Trophoblast cell (in vitro differentiated cells and primary cell): ENCODE results near the gene DAZAP1.
A peak's percentile ranks its signal among the peaks of the same experiment; 100 is the strongest.

Source experiments
- DNase-seq, 2 donors: peaks; one replicate each; pipeline ENCODE4 v3.0.0-alpha.2; 2016
- H2AFZ ChIP-seq: 2 replicates; pipeline ENCODE4 v1.6.1; 2013; ENCODE audit warnings: low read length, moderate library complexity, mild to moderate bottlenecking; ENCODE audit not compliant: insufficient read depth, poor library complexity
- H2AK5ac ChIP-seq: 2 replicates; pipeline ENCODE4 v1.6.1; 2013; ENCODE audit warnings: mild to moderate bottlenecking, low read length
- H2BK120ac ChIP-seq: 2 replicates; pipeline ENCODE4 v1.6.1; 2013; ENCODE audit warnings: low read length, mild to moderate bottlenecking, moderate library complexity; ENCODE audit not compliant: insufficient read depth, poor library complexity
- H2BK12ac ChIP-seq: 2 replicates; pipeline ENCODE4 v1.6.1; 2013; ENCODE audit warnings: mild to moderate bottlenecking, low read length, moderate library complexity
- H2BK5ac ChIP-seq: 2 replicates; pipeline ENCODE4 v1.6.1; 2013; ENCODE audit warnings: low read length, low read depth, moderate library complexity, mild to moderate bottlenecking; ENCODE audit not compliant: poor library complexity
- H3K14ac ChIP-seq: 2 replicates; pipeline ENCODE4 v1.6.1; 2013; ENCODE audit warnings: mild to moderate bottlenecking, low read length
- H3K18ac ChIP-seq: 2 replicates; pipeline ENCODE4 v1.6.1; 2013; ENCODE audit warnings: mild to moderate bottlenecking, low read length
- H3K23ac ChIP-seq: 2 replicates; pipeline ENCODE4 v1.6.1; 2013; ENCODE audit warnings: low read length
- H3K27ac ChIP-seq: 2 replicates; pipeline ENCODE4 v1.5.1; 2013; ENCODE audit warnings: low read depth, mild to moderate bottlenecking, inconsistent platforms, low read length, moderate library complexity
- H3K27me3 ChIP-seq: 2 replicates; pipeline ENCODE4 v1.6.1; 2013; ENCODE audit warnings: inconsistent platforms, mild to moderate bottlenecking, low read length, moderate library complexity; ENCODE audit not compliant: insufficient read depth
- H3K36me3 ChIP-seq, 2 experiments: 1 replicate in 1 of 2; 2 replicates in 1 of 2; pipeline ENCODE4 v1.6.1; 2013; ENCODE audit warnings: low read length in 2 of 2, mild to moderate bottlenecking in 2 of 2, moderate library complexity in 1 of 2; ENCODE audit not compliant: insufficient read depth in 2 of 2, control insufficient read depth in 1 of 2
- H3K4ac ChIP-seq: 2 replicates; pipeline ENCODE4 v1.6.1; 2013; ENCODE audit warnings: low read depth, mild to moderate bottlenecking, low read length, moderate library complexity
- H3K4me1 ChIP-seq, 2 experiments: 1 replicate in 1 of 2; 2 replicates in 1 of 2; pipeline ENCODE4 v1.6.1; 2013; ENCODE audit warnings: low read length in 2 of 2, mild to moderate bottlenecking in 2 of 2, moderate library complexity in 1 of 2; ENCODE audit not compliant: insufficient read depth in 2 of 2, control insufficient read depth in 1 of 2
- H3K4me2 ChIP-seq: 2 replicates; pipeline ENCODE4 v1.6.1; 2013; ENCODE audit warnings: inconsistent platforms, mild to moderate bottlenecking, low read length, moderate library complexity
- H3K4me3 ChIP-seq: 2 replicates; pipeline ENCODE4 v1.5.1; 2013; ENCODE audit warnings: mild to moderate bottlenecking, low read depth, low read length, inconsistent platforms
- H3K79me1 ChIP-seq: one replicate; pipeline ENCODE4 v1.6.1; 2013; ENCODE audit warnings: low read length
- H3K79me2 ChIP-seq: 2 replicates; pipeline ENCODE4 v1.6.1; 2013; ENCODE audit warnings: low read length, mild to moderate bottlenecking; ENCODE audit not compliant: control insufficient read depth, insufficient read depth, poor library complexity
- H3K9ac ChIP-seq: 2 replicates; pipeline ENCODE4 v1.6.1; 2013; ENCODE audit warnings: mild to moderate bottlenecking, low read length
- H3K9me3 ChIP-seq: 2 replicates; pipeline ENCODE4 v1.6.1; 2013; ENCODE audit warnings: low read depth, mild to moderate bottlenecking, control low read depth, inconsistent platforms, low read length; ENCODE audit not compliant: insufficient read depth
- H4K12ac ChIP-seq: 2 replicates; pipeline ENCODE4 v1.6.1; 2013; ENCODE audit warnings: low read depth, mild to moderate bottlenecking, low read length, moderate library complexity
- H4K8ac ChIP-seq: 2 replicates; pipeline ENCODE4 v1.6.1; 2013; ENCODE audit warnings: low read depth, mild to moderate bottlenecking, low read length, moderate library complexity
- H4K91ac ChIP-seq: one replicate; pipeline ENCODE4 v1.6.1; 2013; ENCODE audit warnings: low read depth, mild to moderate bottlenecking, low read length, moderate library complexity
- WGBS: extraction: QIAGEN DNeasy Blood & Tissue Kit; methylation state at CpG from one replicate; pipeline ENCODE4 v1.1.7; 2013; ENCODE audit warnings: missing lambda C conversion rate; ENCODE audit not compliant: insufficient read length, insufficient coverage; ENCODE audit errors: extremely low coverage; 5-methylcytosine and 5-hydroxymethylcytosine counted together

DAZAP1 gene

GRCh38 chr19:1471010-1471514 is 63.7 kb downstream of the DAZAP1 start:
- no CpG with 5 or more reads among the region's 28 CpGs for WGBS
- Histone ChIP-seq H2AFZ (no peak overlapping the region), H3K36me3 (peaks cover 11 to 16% of the 10 kb centered on the region in 2 experiments), H3K27ac (no peak overlapping the region), H3K79me2 (no peaks in the 10 kb centered on the region), H3K4me1 (peaks cover 5 to 17% of the 10 kb centered on the region in 2 experiments), H3K27me3 (peaks cover 62% of the 10 kb centered on the region), H3K79me1 (no peaks in the 10 kb centered on the region), H3K18ac (no peak overlapping the region), H2AK5ac (no peak overlapping the region), H3K4me2 (peak overlapping the region; percentile 50), H4K91ac (no peak overlapping the region), H3K9me3 (peaks cover 21% of the 10 kb centered on the region), H3K14ac (no peak overlapping the region), H3K23ac (no peak overlapping the region), H2BK12ac (no peak overlapping the region), H2BK120ac (no peak overlapping the region), H2BK5ac (no peak overlapping the region), H3K4me3 (no peak overlapping the region), H4K12ac (no peak overlapping the region), H3K4ac (no peak overlapping the region), H4K8ac (no peak overlapping the region), H3K9ac (no peak overlapping the region)
- DNase-seq = peak in 1 of 2 donors; percentile 56

GRCh38 chr19:1471515-1472160 is 64.3 kb downstream of the DAZAP1 start:
- Histone ChIP-seq H3K9me3 (peaks cover 19% of the 10 kb centered on the region), H2BK12ac (no peak overlapping the region), H3K9ac (no peak overlapping the region), H3K4ac (no peak overlapping the region), H3K36me3 (peaks cover 11 to 19% of the 10 kb centered on the region in 2 experiments), H3K4me2 (no peak overlapping the region), H4K91ac (no peak overlapping the region), H3K27ac (no peak overlapping the region), H3K4me3 (no peak overlapping the region), H3K23ac (no peak overlapping the region), H4K8ac (no peak overlapping the region), H3K79me1 (no peaks in the 10 kb centered on the region), H3K18ac (no peak overlapping the region), H4K12ac (no peak overlapping the region), H2BK5ac (no peak overlapping the region), H2BK120ac (no peak overlapping the region), H3K14ac (no peak overlapping the region), H3K27me3 (peaks cover 56% of the 10 kb centered on the region), H3K4me1 (peaks cover 5 to 17% of the 10 kb centered on the region in 2 experiments), H2AK5ac (no peak overlapping the region), H2AFZ (no peak overlapping the region), H3K79me2 (no peaks in the 10 kb centered on the region)
- no peak for DNase-seq
- WGBS = no CpG with 5 or more reads among the region's 24 CpGs

- no peaks in the 10 kb centered on the region for H3K79me1 ChIP-seq
- no peak overlapping the region for H4K12ac ChIP-seq
- H2BK120ac ChIP-seq = no peak overlapping the region
- H3K23ac ChIP-seq = no peak overlapping the region
- no peak overlapping the region for H3K27ac ChIP-seq
- no peak for DNase-seq
- no peak overlapping the region for H2AK5ac ChIP-seq
- no peak overlapping the region for H3K4me3 ChIP-seq
- no peak overlapping the region for H3K4ac ChIP-seq
- H3K14ac ChIP-seq = no peak overlapping the region
- H3K9ac ChIP-seq = no peak overlapping the region
- no peak overlapping the region for H4K8ac ChIP-seq
- no peak overlapping the region for H3K4me2 ChIP-seq
- no peak overlapping the region for H2BK12ac ChIP-seq
- no peaks in the 10 kb centered on the region for H3K79me2 ChIP-seq
- peaks cover 48% of the 10 kb centered on the region for H3K27me3 ChIP-seq
- H3K36me3 ChIP-seq = peaks cover 11 to 23% of the 10 kb centered on the region in 2 experiments
- no peak overlapping the region for H2AFZ ChIP-seq
- H3K4me1 ChIP-seq = peaks cover 5 to 18% of the 10 kb centered on the region in 2 experiments
- H3K18ac ChIP-seq = no peak overlapping the region
- no CpG with 5 or more reads among the region's 44 CpGs for WGBS
- no peak overlapping the region for H4K91ac ChIP-seq
- no peak overlapping the region for H2BK5ac ChIP-seq
- peaks cover 15% of the 10 kb centered on the region for H3K9me3 ChIP-seq
Observed at GRCh38 chr19:1472231-1473084, 65.1 kb downstream of the DAZAP1 start.

- H4K91ac ChIP-seq = no peak overlapping the region
- H3K4me1 ChIP-seq = peaks cover 5 to 19% of the 10 kb centered on the region in 2 experiments
- H3K18ac ChIP-seq = no peak overlapping the region
- H4K8ac ChIP-seq = no peak overlapping the region
- H3K36me3 ChIP-seq = peaks cover 11 to 23% of the 10 kb centered on the region in 2 experiments
- no CpG with 5 or more reads among the region's 20 CpGs for WGBS
- H3K9ac ChIP-seq = no peak overlapping the region
- H3K79me2 ChIP-seq = no peaks in the 10 kb centered on the region
- H3K9me3 ChIP-seq = peaks cover 12% of the 10 kb centered on the region
- H2BK120ac ChIP-seq = no peak overlapping the region
- H3K4me2 ChIP-seq = no peak overlapping the region
- no peak overlapping the region for H2BK12ac ChIP-seq
- no peaks in the 10 kb centered on the region for H3K79me1 ChIP-seq
- no peak overlapping the region for H2BK5ac ChIP-seq
- no peak overlapping the region for H3K23ac ChIP-seq
- H2AFZ ChIP-seq = no peak overlapping the region
- H4K12ac ChIP-seq = no peak overlapping the region
- peaks cover 40% of the 10 kb centered on the region for H3K27me3 ChIP-seq
- no peak for DNase-seq
- no peak overlapping the region for H3K4me3 ChIP-seq
- H3K4ac ChIP-seq = no peak overlapping the region
- H3K14ac ChIP-seq = no peak overlapping the region
- no peak overlapping the region for H3K27ac ChIP-seq
- H2AK5ac ChIP-seq = no peak overlapping the region
Observed at GRCh38 chr19:1473085-1473851, 65.9 kb downstream of the DAZAP1 start.
